Esophagus muscularis mucosa (tissue), 4 donors: ENCODE results near the gene CLK4.

ENCODE experiments used
- CTCF ChIP-seq, 3 experiments: fragments of 200-600 bp in 2 of 3; fragments of 450-650 bp in 1 of 3; sonication (generic) in 2 of 3; IDR thresholded peaks; one replicate each; pipeline ENCODE4 v1.5.1; 2017 to 2019; ENCODE audit warnings: antibody characterized with exemption in 3 of 3, mild to moderate bottlenecking in 2 of 3, moderate library complexity in 1 of 3
- EP300 ChIP-seq: sonication (generic); formaldehyde crosslinking; IDR thresholded peaks from one replicate; pipeline ENCODE4 v1.6.1; 2017; ENCODE audit warnings: antibody characterized with exemption
- POLR2A ChIP-seq: fragments of 450-650 bp; IDR thresholded peaks from one replicate; pipeline ENCODE4 v1.6.1; 2017; ENCODE audit warnings: antibody characterized with exemption, moderate library complexity, mild to moderate bottlenecking, low read depth

DNA sequence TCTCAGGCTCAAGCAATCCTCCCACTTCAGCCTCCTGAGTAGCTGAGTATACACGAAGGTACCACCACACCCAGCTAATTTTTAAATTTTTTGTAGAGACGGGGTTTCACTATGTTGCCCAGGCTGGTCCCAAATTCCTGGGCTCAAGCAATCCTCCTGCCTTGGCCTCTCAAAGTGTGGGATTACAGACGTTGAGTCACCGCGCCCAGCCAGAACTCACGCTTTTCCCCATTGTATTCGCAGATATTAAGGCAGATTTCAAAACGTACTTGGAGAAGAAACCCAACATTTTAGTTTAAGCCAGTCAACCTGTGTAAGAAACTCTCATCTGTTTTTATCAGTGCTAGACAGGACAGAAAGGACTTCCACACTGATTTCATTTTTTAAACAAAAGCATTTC is 63.2 kb downstream of the CLK4 start:
- TF ChIP-seq CTCF (IDR thresholded peaks at IDR 0.05): no peak
- TF ChIP-seq EP300: no peak
- TF ChIP-seq POLR2A: no peak
